ENCODE results near the gene HPCAL4.

The HPCAL4 gene

DNA sequence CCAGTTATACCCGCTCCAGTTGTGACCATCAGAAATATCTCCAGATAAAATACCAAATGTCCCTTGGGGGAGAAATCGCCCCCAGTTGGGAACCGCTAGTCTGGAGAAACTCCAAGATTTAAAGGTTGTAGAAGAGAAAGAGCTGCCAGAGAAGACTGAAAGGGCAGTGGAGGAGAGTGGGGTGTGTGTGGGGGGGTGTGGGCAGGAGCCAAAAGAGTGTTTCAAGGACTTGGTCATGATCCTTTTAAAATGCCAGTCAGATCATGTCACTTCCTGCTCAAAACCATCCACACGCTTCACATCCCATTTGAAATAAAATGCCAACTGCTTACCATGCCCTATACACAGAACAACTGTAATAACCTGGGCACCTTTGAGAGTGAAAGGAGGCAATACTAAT lies 48.4 kb downstream of the HPCAL4 start:
- TF ChIP-seq, protein P1, sequence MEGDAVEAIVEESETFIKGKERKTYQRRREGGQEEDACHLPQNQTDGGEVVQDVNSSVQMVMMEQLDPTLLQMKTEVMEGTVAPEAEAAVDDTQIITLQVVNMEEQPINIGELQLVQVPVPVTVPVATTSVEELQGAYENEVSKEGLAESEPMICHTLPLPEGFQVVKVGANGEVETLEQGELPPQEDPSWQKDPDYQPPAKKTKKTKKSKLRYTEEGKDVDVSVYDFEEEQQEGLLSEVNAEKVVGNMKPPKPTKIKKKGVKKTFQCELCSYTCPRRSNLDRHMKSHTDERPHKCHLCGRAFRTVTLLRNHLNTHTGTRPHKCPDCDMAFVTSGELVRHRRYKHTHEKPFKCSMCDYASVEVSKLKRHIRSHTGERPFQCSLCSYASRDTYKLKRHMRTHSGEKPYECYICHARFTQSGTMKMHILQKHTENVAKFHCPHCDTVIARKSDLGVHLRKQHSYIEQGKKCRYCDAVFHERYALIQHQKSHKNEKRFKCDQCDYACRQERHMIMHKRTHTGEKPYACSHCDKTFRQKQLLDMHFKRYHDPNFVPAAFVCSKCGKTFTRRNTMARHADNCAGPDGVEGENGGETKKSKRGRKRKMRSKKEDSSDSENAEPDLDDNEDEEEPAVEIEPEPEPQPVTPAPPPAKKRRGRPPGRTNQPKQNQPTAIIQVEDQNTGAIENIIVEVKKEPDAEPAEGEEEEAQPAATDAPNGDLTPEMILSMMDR (IDR thresholded peaks at IDR 0.05) = no peak

DNA sequence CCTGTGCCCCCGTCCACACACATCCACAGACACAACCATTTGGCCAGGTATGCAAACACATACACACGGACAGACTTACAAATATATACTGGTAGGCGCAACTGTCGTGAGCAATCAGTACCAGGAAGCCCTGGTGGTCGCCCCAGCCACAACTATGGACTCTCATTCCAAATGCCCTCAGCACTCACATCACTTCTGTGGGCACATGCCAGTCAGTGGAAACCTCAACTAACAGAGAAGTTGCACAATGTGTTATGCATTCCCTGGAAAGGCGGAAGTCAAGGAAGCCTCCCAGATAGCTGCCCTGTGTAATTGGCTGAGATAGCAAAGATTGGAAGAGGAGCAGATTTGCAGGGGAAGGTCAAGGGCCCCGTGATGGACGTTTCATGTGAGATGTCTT lies 50.4 kb downstream of the HPCAL4 start:
- TF ChIP-seq, protein P1 (IDR thresholded peaks at IDR 0.05) = no peak

DNA sequence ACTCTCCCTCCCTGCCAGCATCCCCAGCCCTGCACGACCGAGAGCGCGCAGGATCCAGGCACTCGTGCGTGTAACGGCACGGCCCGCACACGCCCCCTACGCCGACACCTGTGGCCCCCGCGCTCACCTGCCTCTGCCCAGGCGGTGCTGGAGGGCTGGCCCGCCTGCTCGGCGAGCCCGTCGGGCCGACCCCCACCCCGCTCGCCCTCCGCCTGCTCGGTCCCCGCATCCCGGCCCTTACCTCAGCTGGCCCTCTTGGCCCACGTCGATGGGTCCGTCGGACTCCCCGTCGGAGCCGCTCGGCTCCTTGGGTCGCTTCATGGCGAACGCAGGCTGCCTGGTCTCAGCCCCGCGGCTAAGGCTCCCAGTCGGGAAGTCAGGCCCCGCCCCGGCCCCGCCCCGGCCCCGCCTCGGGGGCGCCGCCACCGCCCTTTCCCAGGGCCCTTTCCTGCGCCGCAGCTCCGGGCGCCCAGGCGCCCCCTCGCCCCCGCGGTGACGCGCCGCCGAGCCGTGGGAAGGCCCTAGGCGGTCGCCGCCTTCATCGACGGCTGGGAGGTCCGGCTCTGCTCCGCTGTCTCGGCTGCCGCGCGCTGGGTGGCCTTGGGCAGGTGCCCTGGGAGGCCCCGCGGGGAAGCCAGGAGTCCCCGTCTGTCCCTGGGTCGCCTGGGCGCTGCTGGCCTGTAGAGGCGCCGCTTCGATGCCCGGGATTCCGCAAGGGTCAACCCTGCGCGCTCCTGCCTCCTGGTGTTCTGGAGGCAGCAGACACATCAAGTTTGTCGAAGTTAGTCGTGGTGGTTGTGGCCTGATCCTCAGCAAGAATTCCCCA lies 51.7 kb downstream of the HPCAL4 start, which contains the start of gene HEYL:
Gene HEYL (minus strand): TSS at position 339 of the 826 bp plus-strand sequence. CDS start 18 bp downstream, at position 321.
- TF ChIP-seq, protein P1 (IDR thresholded peaks at IDR 0.05) = no peak

DNA sequence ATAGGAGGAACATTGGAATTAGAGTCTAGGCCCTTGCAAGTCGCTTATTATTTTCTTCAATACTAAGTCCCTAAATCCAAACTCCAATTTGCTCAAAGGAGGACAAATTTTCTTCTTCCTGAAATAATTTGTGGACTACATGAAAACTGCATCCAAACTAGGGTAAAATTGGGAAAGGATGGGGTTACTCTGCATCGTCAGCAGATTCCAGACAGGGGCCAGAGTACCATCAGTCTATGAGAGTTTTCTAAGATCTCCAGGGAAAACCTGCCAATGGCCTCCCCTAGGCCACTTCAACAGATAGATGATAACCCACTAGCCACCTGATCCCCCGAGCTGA lies 52.3 kb downstream of the HPCAL4 start:
- TF ChIP-seq, protein P1 (IDR thresholded peaks at IDR 0.05) = no peak

DNA sequence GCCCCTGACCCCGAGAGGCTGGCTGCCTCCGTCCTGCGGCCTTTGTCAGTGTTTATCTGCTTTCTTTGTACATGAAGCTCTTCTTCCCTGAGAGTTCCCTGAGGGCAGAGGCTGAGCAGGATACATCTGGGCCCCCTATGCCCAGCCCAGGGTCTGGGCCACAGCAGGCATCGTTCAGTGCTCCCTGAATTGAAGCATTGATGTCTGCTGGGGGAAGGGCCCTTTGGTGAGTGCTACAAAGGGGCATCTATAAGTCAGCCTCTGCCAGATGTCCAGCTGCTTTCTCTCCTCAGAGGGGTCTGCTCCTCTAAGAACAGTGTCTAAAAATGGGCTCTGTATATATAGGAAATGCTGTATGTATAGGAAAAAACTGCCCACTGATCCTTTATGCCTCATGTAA lies 53.9 kb downstream of the HPCAL4 start:
- TF ChIP-seq, protein P1 (IDR thresholded peaks at IDR 0.05) = no peak

DNA sequence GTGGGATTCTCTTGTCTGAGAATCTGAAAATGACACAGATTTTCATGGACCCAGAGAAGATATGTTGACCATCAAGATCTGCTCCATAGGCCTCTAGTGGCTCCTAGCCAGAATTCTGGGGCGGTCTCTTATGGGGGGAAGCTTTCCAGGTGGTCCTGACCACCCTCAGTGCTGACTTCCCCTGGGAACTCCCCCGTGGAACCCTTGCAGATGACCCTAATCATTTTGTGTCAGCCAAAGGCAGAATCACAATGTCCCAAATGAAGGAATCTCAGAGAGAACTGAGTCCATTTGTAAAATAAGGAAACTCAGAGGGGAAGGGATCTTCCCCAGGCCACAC lies 55.4 kb downstream of the HPCAL4 start:
- TF ChIP-seq, protein P1 (IDR thresholded peaks at IDR 0.05) = no peak

DNA sequence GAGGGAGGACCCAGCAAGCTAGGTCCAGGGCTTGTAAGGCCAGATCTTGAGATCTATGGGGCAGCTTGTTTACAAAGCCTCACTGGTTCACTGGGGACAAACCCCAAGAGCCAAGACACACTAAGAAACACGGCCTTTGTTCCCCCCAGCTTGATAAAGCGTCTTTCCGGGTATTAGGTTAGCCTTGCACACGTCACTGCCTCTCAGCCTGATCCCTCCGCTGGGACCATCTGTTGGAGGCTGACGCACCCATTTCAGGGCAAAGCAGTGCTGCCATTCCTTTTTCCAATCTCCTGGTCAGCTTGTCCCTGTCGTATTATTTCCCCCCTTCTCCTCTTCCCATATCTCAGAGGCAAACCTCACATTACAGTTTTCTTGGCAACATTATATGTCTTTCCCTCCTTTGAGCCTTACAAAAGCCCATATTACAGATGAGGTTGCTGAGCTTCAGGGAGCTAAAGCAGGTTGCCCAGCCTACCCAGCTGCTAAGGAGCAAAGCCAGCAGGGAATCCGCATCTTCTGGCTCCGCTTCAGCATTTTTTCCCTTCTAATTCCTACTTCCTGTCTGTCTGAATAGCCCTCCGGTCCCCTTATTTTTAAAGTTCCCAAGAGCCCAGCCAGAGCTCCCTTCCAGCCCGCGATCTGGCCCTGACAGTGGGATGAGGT lies 55.9 kb downstream of the HPCAL4 start:
- TF ChIP-seq, protein P1 (IDR thresholded peaks at IDR 0.05) = no peak

Data from LNCAP (cell line).